ENCODE data around the gene KRTAP2-2.
"Not testable (repeated sequence)": the region's sequence is repeated elsewhere in the genome, so short reads cannot be mapped to it uniquely, and the experiment has no call there.

The KRTAP2-2 gene

GRCh38 chr17:41058741-41059140, 3.7 kb upstream of the KRTAP2-2 start:
- ChIA-PET POLR2A (no interaction called here), CTCF (no interaction called here)
- TF ChIP-seq CTCF (IDR thresholded peaks at IDR 0.05; ENCODE audit: control extremely low read depth, extremely low read depth, low read depth, missing control alignments): no peak
- DNase-seq (ENCODE audit: extremely low spot score): no peak

- no peak for TF ChIP-seq CTCF (IDR thresholded peaks at IDR 0.05; ENCODE audit: control extremely low read depth, extremely low read depth, low read depth, missing control alignments)
- ChIA-PET CTCF (interaction anchor here (1.4 kb wide), 1 partner anchor 19 kb away, joined by 3 read pairs; no protein-coding TSS in a partner anchor), POLR2A (no interaction called here)
- DNase-seq (ENCODE audit: extremely low spot score): no peak
These were observed 2.5 kb upstream of the KRTAP2-2 start for GRCh38 chr17:41057547-41057946.

GRCh38 chr17:41054556-41054955, 474 bp downstream of the KRTAP2-2 start:
- CTCF ChIA-PET; DNase-seq (ENCODE audit: extremely low spot score); POLR2A ChIA-PET: not testable (repeated sequence)

GRCh38 chr17:41054025-41054424, 1.0 kb downstream of the KRTAP2-2 start:
- CTCF ChIA-PET: no interaction called here
- TF ChIP-seq CTCF (IDR thresholded peaks at IDR 0.05; ENCODE audit: control extremely low read depth, extremely low read depth, low read depth, missing control alignments): no peak
- POLR2A ChIA-PET: no interaction called here
- no peak for DNase-seq (ENCODE audit: extremely low spot score)

- CTCF ChIA-PET: no interaction called here
- POLR2A ChIA-PET: no interaction called here
- TF ChIP-seq CTCF (IDR thresholded peaks at IDR 0.05; ENCODE audit: control extremely low read depth, extremely low read depth, low read depth, missing control alignments): no peak
- no peak for DNase-seq (ENCODE audit: extremely low spot score)
These were observed 2.5 kb downstream of the KRTAP2-2 start for GRCh38 chr17:41052566-41052965.

GRCh38 chr17:41049110-41049509, 5.9 kb downstream of the KRTAP2-2 start:
- no peak for TF ChIP-seq CTCF (IDR thresholded peaks at IDR 0.05; ENCODE audit: control extremely low read depth, extremely low read depth, low read depth, missing control alignments)
- ChIA-PET CTCF (interaction anchor here (1.4 kb wide), 1 partner anchor 22 kb away, joined by 3 read pairs; no protein-coding TSS in a partner anchor), POLR2A (no interaction called here)
- peak; percentile 25 for DNase-seq (ENCODE audit: extremely low spot score)

GRCh38 chr17:41048441-41048840, 6.6 kb downstream of the KRTAP2-2 start:
- DNase-seq (ENCODE audit: extremely low spot score): no peak
- POLR2A ChIA-PET: no interaction called here
- CTCF ChIA-PET: interaction anchor here (1.4 kb wide), 2 partner anchors 22 to 23 kb away, joined by 3 read pairs; no protein-coding TSS in a partner anchor
- no peak for TF ChIP-seq CTCF (IDR thresholded peaks at IDR 0.05; ENCODE audit: control extremely low read depth, extremely low read depth, low read depth, missing control alignments)

GRCh38 chr17:41046735-41047465, 8.1 kb downstream of the KRTAP2-2 start, which contains the start of gene KRTAP2-1:
Gene KRTAP2-1 (minus strand): TSS chr17:41047316. CDS start chr17:41047267, 49 bp downstream.
- POLR2A ChIA-PET; DNase-seq (ENCODE audit: extremely low spot score): not testable (repeated sequence)
- CTCF ChIA-PET: interaction anchor here (1.4 kb wide), 1 partner anchor 23 kb away, joined by 3 read pairs; no protein-coding TSS in a partner anchor

All from GM10248 (cell line).